ENCODE measurements around the gene SETD7. TPM values are rescaled to one million over a fixed set of nuclear protein-coding genes. Genes with fewer than 3 reads are reported as not detected.

The SETD7 gene
- total RNA-seq, 4 donors from 2014 or later = 9.3 to 37.1 (median 16.0) TPM

DNA sequence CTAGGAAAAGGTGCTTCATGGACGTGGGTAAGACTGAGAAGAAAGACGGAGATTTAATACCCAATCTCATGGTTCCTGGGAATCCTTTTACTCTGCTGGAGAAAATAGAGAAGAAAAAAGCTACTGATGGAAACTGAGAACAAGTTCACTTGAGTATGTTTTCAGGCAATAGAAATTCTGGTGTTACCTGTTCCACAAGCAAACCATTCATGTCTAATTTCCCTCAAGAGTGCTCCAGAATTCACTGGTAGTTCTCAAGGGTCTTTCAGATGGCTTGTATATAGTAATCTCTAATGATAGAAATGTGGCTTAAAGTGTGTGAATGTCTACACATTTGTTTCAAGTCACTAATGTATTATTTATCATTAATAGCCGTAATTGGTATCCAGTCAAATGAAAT lies 22.5 kb downstream of the SETD7 start:
- no peak overlapping the region for H3K4me3 ChIP-seq
- H3K27ac ChIP-seq = no peak overlapping the region
- TF ChIP-seq POLR2A (IDR thresholded peaks at IDR 0.05) = no peak
- peaks cover 0 to 5% (median 0%) of the 10 kb centered on the region in 3 donors for H3K36me3 ChIP-seq
- no peaks in the 10 kb centered on the region for H3K9me3 ChIP-seq
- H3K27me3 ChIP-seq = no peaks in the 10 kb centered on the region
- no peak for DNase-seq
- no peaks in the 10 kb centered on the region for H3K4me1 ChIP-seq

DNA sequence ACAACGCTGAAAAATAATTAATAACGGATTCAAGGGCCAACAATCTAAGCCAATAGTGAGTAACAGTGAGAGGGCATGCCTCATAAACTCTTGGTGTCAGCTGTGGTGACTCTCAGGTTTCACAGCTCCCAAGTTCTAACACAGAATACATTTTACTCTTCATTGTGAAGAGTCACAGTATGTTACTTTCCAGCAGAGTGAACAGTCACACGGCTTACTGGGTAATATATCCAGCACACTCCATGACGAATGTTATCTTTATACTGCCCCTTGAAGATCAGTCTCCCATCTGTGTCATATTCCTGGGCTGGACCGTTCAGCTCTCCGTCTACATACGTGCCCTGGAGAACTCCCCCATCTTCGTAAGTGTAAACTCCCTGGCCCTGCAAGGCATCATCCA lies 23.1 kb downstream of the SETD7 start:
- DNase-seq = no peak
- H3K27me3 ChIP-seq = no peaks in the 10 kb centered on the region
- H3K4me3 ChIP-seq = no peak overlapping the region
- no peaks in the 10 kb centered on the region for H3K4me1 ChIP-seq
- H3K9me3 ChIP-seq = no peaks in the 10 kb centered on the region
- peaks cover 0 to 5% (median 0%) of the 10 kb centered on the region in 3 donors for H3K36me3 ChIP-seq
- H3K27ac ChIP-seq = no peak overlapping the region
- TF ChIP-seq, protein P1, sequence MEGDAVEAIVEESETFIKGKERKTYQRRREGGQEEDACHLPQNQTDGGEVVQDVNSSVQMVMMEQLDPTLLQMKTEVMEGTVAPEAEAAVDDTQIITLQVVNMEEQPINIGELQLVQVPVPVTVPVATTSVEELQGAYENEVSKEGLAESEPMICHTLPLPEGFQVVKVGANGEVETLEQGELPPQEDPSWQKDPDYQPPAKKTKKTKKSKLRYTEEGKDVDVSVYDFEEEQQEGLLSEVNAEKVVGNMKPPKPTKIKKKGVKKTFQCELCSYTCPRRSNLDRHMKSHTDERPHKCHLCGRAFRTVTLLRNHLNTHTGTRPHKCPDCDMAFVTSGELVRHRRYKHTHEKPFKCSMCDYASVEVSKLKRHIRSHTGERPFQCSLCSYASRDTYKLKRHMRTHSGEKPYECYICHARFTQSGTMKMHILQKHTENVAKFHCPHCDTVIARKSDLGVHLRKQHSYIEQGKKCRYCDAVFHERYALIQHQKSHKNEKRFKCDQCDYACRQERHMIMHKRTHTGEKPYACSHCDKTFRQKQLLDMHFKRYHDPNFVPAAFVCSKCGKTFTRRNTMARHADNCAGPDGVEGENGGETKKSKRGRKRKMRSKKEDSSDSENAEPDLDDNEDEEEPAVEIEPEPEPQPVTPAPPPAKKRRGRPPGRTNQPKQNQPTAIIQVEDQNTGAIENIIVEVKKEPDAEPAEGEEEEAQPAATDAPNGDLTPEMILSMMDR (IDR thresholded peaks at IDR 0.05) = no peak

DNA sequence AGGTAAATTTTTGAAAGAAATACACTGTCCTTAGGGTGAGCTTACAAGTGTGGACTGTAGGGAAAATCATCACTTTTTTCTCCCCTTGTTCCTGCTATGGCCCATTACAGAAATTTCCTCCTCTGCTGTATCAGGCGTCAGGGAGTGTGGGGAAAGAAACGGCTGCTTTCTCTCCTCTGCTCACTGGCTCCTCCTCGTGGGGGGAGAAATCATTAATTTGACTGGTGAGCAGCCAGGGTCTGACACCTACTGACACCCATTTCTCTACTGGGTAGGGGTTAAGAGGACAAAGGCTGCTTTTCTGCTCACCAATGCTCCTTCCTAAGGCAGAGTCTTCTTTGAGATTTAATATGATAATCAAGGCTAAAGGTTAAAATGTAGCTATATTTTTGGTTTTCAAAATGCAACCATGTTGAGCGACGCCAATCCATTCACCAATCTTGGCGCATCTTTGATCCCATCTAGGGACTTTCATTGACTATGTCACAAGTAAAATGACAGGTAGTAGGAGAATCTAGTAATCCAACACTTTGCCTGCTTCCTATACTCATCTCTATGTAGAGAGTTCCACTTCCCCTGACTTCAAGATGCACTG lies 25.1 kb downstream of the SETD7 start:
- no peak overlapping the region for H3K27ac ChIP-seq
- H3K9me3 ChIP-seq = no peaks in the 10 kb centered on the region
- no peaks in the 10 kb centered on the region for H3K27me3 ChIP-seq
- peaks cover 0 to 5% (median 0%) of the 10 kb centered on the region in 3 donors for H3K36me3 ChIP-seq
- peak in 2 of 3 donors; percentile 41 to 79 for DNase-seq
- no peak overlapping the region for H3K4me3 ChIP-seq
- TF ChIP-seq POLR2A (IDR thresholded peaks at IDR 0.05) = no peak
- TF ChIP-seq, protein P1 (IDR thresholded peaks at IDR 0.05) = peak in 5 of 6 experiments; percentile 20 to 69 (median 65)
- no peaks in the 10 kb centered on the region for H3K4me1 ChIP-seq

DNA sequence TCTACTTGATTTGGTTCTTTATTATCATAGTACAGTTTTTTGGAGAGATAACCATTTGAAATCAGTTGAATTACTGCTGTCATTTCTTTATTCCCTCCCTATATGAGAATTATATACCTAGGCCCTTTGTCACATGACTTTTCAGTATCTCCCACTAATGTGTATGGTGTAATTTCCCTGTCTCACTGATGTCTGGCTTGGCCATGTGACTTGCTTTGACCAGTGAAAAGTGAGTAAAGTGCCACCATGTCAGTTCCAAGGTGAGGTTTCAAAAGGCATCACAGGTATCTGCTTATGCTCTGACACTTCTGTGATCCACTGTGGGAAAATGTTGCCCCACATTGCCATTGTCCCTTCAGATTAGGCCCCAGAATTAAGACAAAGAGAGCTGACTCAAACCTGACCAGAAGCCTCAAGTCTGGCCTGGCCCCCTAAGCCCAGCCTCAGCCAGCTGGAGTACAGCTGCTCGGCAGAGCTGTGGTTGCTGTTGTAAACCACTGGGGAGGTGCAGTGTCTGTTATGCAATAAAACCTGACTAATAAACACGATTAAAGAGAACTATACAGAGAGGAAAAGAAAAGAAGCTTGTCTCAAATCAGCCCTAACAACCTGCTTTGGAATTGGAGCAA lies 27.5 kb downstream of the SETD7 start:
- H3K27ac ChIP-seq = peak overlapping the region in 1 of 4 donors; percentile 33
- DNase-seq = peak; percentile 22 to 74 (median 59)
- H3K9me3 ChIP-seq = no peaks in the 10 kb centered on the region
- H3K4me3 ChIP-seq = no peak overlapping the region
- H3K36me3 ChIP-seq = peaks cover 0 to 5% (median 0%) of the 10 kb centered on the region in 3 donors
- H3K4me1 ChIP-seq = no peaks in the 10 kb centered on the region
- TF ChIP-seq, protein P1 (IDR thresholded peaks at IDR 0.05) = peak in 2 of 6 experiments; percentile 24 to 31
- TF ChIP-seq POLR2A (IDR thresholded peaks at IDR 0.05) = no peak
- no peaks in the 10 kb centered on the region for H3K27me3 ChIP-seq

DNA sequence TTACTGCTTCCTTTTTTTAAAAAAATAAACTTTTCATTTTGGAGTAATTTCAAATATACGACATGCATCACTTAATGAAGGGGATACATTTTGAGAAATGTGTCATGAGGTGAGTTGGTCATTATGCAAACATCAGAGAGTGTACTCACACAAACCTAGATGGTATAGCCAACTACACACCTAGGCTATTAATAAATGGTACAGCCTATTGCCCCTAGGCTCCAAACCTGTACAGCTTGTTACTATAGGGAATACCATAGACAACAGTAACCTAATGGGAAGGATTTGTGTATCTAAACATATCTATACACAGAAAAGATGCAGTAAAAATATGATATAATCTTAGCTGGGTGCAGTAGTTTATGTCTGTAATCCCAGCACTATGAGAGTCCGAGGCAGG lies 29.1 kb downstream of the SETD7 start:
- Histone ChIP-seq H3K4me3 (no peak overlapping the region), H3K36me3 (peaks cover 0 to 2% (median 0%) of the 10 kb centered on the region in 3 donors), H3K4me1 (no peaks in the 10 kb centered on the region), H3K27ac (no peak overlapping the region), H3K9me3 (no peaks in the 10 kb centered on the region), H3K27me3 (no peaks in the 10 kb centered on the region)
- DNase-seq = no peak
- TF ChIP-seq POLR2A (IDR thresholded peaks at IDR 0.05) = no peak
- TF ChIP-seq, protein P1 (IDR thresholded peaks at IDR 0.05) = no peak

DNA sequence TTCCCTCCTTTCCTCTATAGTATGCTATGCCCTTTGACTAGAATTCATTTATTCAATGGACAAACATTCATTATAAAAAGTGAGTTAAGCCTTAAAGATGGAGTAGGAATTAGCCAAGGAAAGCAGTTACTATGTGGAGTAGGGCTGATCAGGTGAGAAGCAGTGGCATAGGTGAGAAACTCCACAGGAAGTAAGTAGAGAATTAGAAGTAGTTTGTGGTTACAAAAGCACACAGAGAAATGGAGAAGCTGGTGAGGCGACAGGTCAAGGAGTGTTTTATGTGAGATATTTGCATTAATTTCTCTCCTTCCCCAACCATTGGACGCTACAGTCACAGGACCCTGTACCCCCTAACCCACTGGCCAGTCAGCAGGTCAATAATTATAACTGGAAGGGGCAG lies 30.6 kb downstream of the SETD7 start:
- DNase-seq = no peak
- Histone ChIP-seq H3K27ac (no peak overlapping the region), H3K4me1 (no peaks in the 10 kb centered on the region), H3K4me3 (no peak overlapping the region), H3K36me3 (peaks cover 0 to 11% (median 0%) of the 10 kb centered on the region in 3 donors), H3K9me3 (no peaks in the 10 kb centered on the region), H3K27me3 (no peaks in the 10 kb centered on the region)
- TF ChIP-seq, protein P1 (IDR thresholded peaks at IDR 0.05) = no peak
- TF ChIP-seq POLR2A (IDR thresholded peaks at IDR 0.05) = no peak

Measured in Peyer's patch (tissue), 4 donors.